Hepatocyte (in vitro differentiated cells): ENCODE data around the gene KCNQ1.

Source experiments
- EZH2 ChIP-seq: fragments of 200-600 bp; sonication (generic); IDR thresholded peaks from 2 replicates; pipeline ENCODE4 v1.6.1; 2016; ENCODE audit warnings: antibody characterized with exemption, mild to moderate bottlenecking, borderline replicate concordance
- TF ChIP-seq, protein P1 (sequence below): fragments of 200-600 bp; sonication (generic); IDR thresholded peaks from 2 replicates; pipeline ENCODE4 v1.5.1; 2016; ENCODE audit warnings: antibody characterized with exemption, mild to moderate bottlenecking; ENCODE audit not compliant: poor library complexity

DNA sequence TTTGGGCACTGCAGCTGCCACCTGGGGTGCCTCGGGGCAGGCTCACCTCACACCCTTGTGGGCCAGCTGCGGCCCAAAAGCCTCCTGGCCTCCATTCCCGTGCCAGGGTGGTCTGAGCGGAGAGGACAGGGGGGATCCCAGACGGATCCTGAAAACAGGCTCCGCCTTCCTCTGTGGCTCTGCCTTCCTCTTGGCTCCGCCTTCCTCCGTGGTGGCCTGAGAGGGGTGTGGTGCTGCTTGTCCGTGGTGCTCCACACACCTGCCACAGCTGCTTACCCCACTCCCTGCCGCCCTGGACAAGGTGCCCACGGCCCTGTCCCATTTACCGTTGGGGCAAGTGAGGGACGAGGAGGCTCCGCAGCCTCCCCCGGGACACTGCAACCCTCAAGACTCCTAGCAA lies 278.1 kb downstream of the KCNQ1 start:
- TF ChIP-seq EZH2, result no peak
- TF ChIP-seq, protein P1, sequence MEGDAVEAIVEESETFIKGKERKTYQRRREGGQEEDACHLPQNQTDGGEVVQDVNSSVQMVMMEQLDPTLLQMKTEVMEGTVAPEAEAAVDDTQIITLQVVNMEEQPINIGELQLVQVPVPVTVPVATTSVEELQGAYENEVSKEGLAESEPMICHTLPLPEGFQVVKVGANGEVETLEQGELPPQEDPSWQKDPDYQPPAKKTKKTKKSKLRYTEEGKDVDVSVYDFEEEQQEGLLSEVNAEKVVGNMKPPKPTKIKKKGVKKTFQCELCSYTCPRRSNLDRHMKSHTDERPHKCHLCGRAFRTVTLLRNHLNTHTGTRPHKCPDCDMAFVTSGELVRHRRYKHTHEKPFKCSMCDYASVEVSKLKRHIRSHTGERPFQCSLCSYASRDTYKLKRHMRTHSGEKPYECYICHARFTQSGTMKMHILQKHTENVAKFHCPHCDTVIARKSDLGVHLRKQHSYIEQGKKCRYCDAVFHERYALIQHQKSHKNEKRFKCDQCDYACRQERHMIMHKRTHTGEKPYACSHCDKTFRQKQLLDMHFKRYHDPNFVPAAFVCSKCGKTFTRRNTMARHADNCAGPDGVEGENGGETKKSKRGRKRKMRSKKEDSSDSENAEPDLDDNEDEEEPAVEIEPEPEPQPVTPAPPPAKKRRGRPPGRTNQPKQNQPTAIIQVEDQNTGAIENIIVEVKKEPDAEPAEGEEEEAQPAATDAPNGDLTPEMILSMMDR, result no peak
